ENCODE data around the gene PRIM2.

The PRIM2 gene

GRCh38 chr6:57432157-57432556, 114.7 kb downstream of the PRIM2 start:
- no peak for TF ChIP-seq POLR2AphosphoS5 (IDR thresholded peaks at IDR 0.05; ENCODE audit: low read depth, low read length)
- no peak for TF ChIP-seq REST (IDR thresholded peaks at IDR 0.05; ENCODE audit: insufficient read depth in 1 of 2, low read depth in 2 of 2, low read length in 2 of 2)

GRCh38 chr6:57432919-57433684, 115.7 kb downstream of the PRIM2 start:
- TF ChIP-seq TAF1 (IDR thresholded peaks at IDR 0.05; ENCODE audit: borderline replicate concordance, insufficient read depth, low read length) (no peak), SIN3A (IDR thresholded peaks at IDR 0.05; ENCODE audit: borderline replicate concordance, insufficient read depth, low read length) (no peak), FOXP2 (optimal IDR thresholded peaks at IDR 0.05; ENCODE audit: borderline replicate concordance, extremely low read depth, extremely low read length, insufficient read depth) (no peak), POLR2AphosphoS5 (IDR thresholded peaks at IDR 0.05; ENCODE audit: low read depth, low read length) (no peak), REST (IDR thresholded peaks at IDR 0.05; ENCODE audit: insufficient read depth in 1 of 2, low read depth in 2 of 2, low read length in 2 of 2) (no peak)

GRCh38 chr6:57434944-57435343, 117.5 kb downstream of the PRIM2 start:
- TF ChIP-seq TAF1 (IDR thresholded peaks at IDR 0.05; ENCODE audit: borderline replicate concordance, insufficient read depth, low read length) (no peak), POLR2AphosphoS5 (IDR thresholded peaks at IDR 0.05; ENCODE audit: low read depth, low read length) (no peak)

- no peak for TF ChIP-seq POLR2AphosphoS5 (IDR thresholded peaks at IDR 0.05; ENCODE audit: low read depth, low read length)
- TF ChIP-seq TAF1 (IDR thresholded peaks at IDR 0.05; ENCODE audit: borderline replicate concordance, insufficient read depth, low read length) = no peak
- TF ChIP-seq FOXP2 (optimal IDR thresholded peaks at IDR 0.05; ENCODE audit: borderline replicate concordance, extremely low read depth, extremely low read length, insufficient read depth) = no peak
- no peak for TF ChIP-seq REST (IDR thresholded peaks at IDR 0.05; ENCODE audit: insufficient read depth in 1 of 2, low read depth in 2 of 2, low read length in 2 of 2)
- TF ChIP-seq SIN3A (IDR thresholded peaks at IDR 0.05; ENCODE audit: borderline replicate concordance, insufficient read depth, low read length) = no peak
Observed at GRCh38 chr6:57435475-57436160, 118.2 kb downstream of the PRIM2 start.

- no peak for TF ChIP-seq TAF1 (IDR thresholded peaks at IDR 0.05; ENCODE audit: borderline replicate concordance, insufficient read depth, low read length)
- no peak for TF ChIP-seq FOXP2 (optimal IDR thresholded peaks at IDR 0.05; ENCODE audit: borderline replicate concordance, extremely low read depth, extremely low read length, insufficient read depth)
- no peak for TF ChIP-seq SIN3A (IDR thresholded peaks at IDR 0.05; ENCODE audit: borderline replicate concordance, insufficient read depth, low read length)
- TF ChIP-seq POLR2AphosphoS5 (IDR thresholded peaks at IDR 0.05; ENCODE audit: low read depth, low read length) = no peak
- TF ChIP-seq REST (IDR thresholded peaks at IDR 0.05; ENCODE audit: insufficient read depth in 1 of 2, low read depth in 2 of 2, low read length in 2 of 2) = no peak
Observed at GRCh38 chr6:57469072-57469471, 151.6 kb downstream of the PRIM2 start.

Data from PFSK-1 (cell line).